K562 (cell line): ENCODE data around the gene LETM1. TPM values are rescaled to one million over a fixed set of nuclear protein-coding genes. Genes with fewer than 3 reads are reported as not detected.

Experiments
- ADNP ChIP-seq: fragments of 200-800 bp; sonication (Bioruptor generic); IDR thresholded peaks from 2 replicates; pipeline ENCODE4 v1.6.1; 2016; ENCODE audit warnings: missing genetic modification characterization, missing compliant biosample characterization
- ATF6 ChIP-seq: sonication (generic); formaldehyde crosslinking; IDR thresholded peaks from 2 replicates; pipeline ENCODE4 v1.4.0; 2020; ENCODE audit warnings: mild to moderate bottlenecking, missing genetic modification reagents
- CBFA2T2 ChIP-seq: fragments of 450-650 bp; conservative IDR thresholded peaks from 2 replicates; pipeline ENCODE4 v1.6.1; 2017; ENCODE audit warnings: mild to moderate bottlenecking
- FOXK2 ChIP-seq, 2 experiments: fragments of 450-650 bp; IDR thresholded peaks in 1 of 2; conservative IDR thresholded peaks in 1 of 2; 2 replicates each; pipeline ENCODE4 v1.6.1; 2016; ENCODE audit warnings: low read depth in 2 of 2, mild to moderate bottlenecking in 1 of 2
- HES1 ChIP-seq: fragments of 450-650 bp; IDR thresholded peaks from 2 replicates; pipeline ENCODE4 v1.6.1; 2016; ENCODE audit warnings: low read depth, mild to moderate bottlenecking, moderate library complexity
- HIVEP1 ChIP-seq: fragments of 250-450 bp; sonication (Bioruptor Pico); IDR thresholded peaks from 2 replicates; pipeline ENCODE4 v1.4.0; 2020; ENCODE audit warnings: mild to moderate bottlenecking
- KAT7 ChIP-seq: sonication (generic); formaldehyde crosslinking; IDR thresholded peaks from 2 replicates; pipeline ENCODE4 v1.8.0; 2022; ENCODE audit warnings: missing genetic modification reagents, mild to moderate bottlenecking, borderline replicate concordance
- MECOM ChIP-seq: fragments of 250-450 bp; sonication (Bioruptor Pico); IDR thresholded peaks from 2 replicates; pipeline ENCODE4 v1.8.0; 2022; ENCODE audit warnings: inconsistent platforms
- NCOA2 ChIP-seq, 2 experiments: fragments of 450-650 bp; IDR thresholded peaks; 2 replicates each; pipeline ENCODE4 v1.6.1; 2018; ENCODE audit warnings: mild to moderate bottlenecking in 2 of 2, moderate library complexity in 1 of 2; ENCODE audit not compliant: partially characterized antibody in 2 of 2
- NEUROD1 ChIP-seq: fragments of 150-350 bp; IDR thresholded peaks from 2 replicates; pipeline ENCODE4 v1.6.1; 2014; ENCODE audit warnings: borderline replicate concordance, low read length, low read depth; ENCODE audit not compliant: partially characterized antibody
- NFYB ChIP-seq: IDR thresholded peaks from 2 replicates; pipeline ENCODE4 v1.6.1; 2011; ENCODE audit warnings: mild to moderate bottlenecking, moderate library complexity; ENCODE audit not compliant: insufficient read length; ENCODE audit errors: extremely low read depth
- SRSF7 ChIP-seq: fragments of 200-400 bp; formaldehyde crosslinking; optimal IDR thresholded peaks from 2 replicates; pipeline ENCODE3; 2017; ENCODE audit warnings: mild to moderate bottlenecking, low read depth, low read length
- VEZF1 ChIP-seq: fragments of 200-800 bp; sonication (Bioruptor generic); IDR thresholded peaks from 2 replicates; pipeline ENCODE4 v1.6.1; 2017; ENCODE audit warnings: missing genetic modification characterization, missing compliant biosample characterization
- ZNF263 ChIP-seq: sonication (generic); formaldehyde crosslinking; IDR thresholded peaks from 2 replicates; pipeline ENCODE4 v1.8.0; 2022; ENCODE audit warnings: mild to moderate bottlenecking, missing genetic modification reagents, borderline replicate concordance
- polyA plus RNA-seq, 8 experiments: library from polyadenylated mRNA; depleted of rRNA in 4 of 8; stranded (reverse) in 5 of 8; unstranded in 3 of 8; fragments of >200 nt; fragmentation: Nextera tagmentation in 2 of 8; fragmentation: Illumina TruSeq in 1 of 8; extraction: Ambion mirVana in 2 of 8; extraction: Trizol in 1 of 8; gene quantifications; 2 replicates each; pipeline versions ENCODE4 v1.2.1 to v1.2.3, GENCODE V29; 2011 to 2014; ENCODE audit warnings: inconsistent platforms in 1 of 8, missing spikeins in 1 of 8
- total RNA-seq, 7 experiments: library from RNA; depleted of rRNA in 6 of 7; stranded (reverse); fragments of >200 nt in 6 of 7; fragmentation: Illumina TruSeq in 2 of 7; extraction: Trizol in 2 of 7; gene quantifications; 2 replicates each; pipeline versions ENCODE4 v1.2.1 to v1.2.3, GENCODE V29; 2011 to 2021; ENCODE audit warnings: low replicate concordance in 1 of 7
- TF ChIP-seq, protein P1 (sequence below): IDR thresholded peaks from 2 replicates; pipeline ENCODE4 v1.6.1; 2012; ENCODE audit warnings: low read depth, low read length, improper control_type of control experiment, borderline replicate concordance
- TF ChIP-seq, protein P2 (sequence below): fragments of 250-450 bp; sonication (Bioruptor Pico); IDR thresholded peaks from 2 replicates; pipeline ENCODE4 v1.5.0; 2022; ENCODE audit warnings: mild to moderate bottlenecking

Gene LETM1
- total and polyA plus RNA-seq, 9 of the 15 experiments (the other 6 are each of a cell fraction or from before 2014, with no cell fraction given): 3.9 to 109 (median 35.0) TPM

GRCh38 chr4:1855333-1856070 is 454 bp downstream of the LETM1 start (continued):
- no peak for TF ChIP-seq ATF6 (CRISPR knock-in tag)
- TF ChIP-seq FOXK2 (conservative IDR thresholded peaks at IDR 0.05 in 1 of 2, IDR thresholded peaks at IDR 0.05 in 1 of 2; ENCODE audit: low read depth in 2 of 2): no peak
- TF ChIP-seq HIVEP1: no peak
- TF ChIP-seq NFYB: no peak
- no peak for TF ChIP-seq MECOM
- TF ChIP-seq CBFA2T2: no peak
- TF ChIP-seq SRSF7: no peak
- no peak for TF ChIP-seq ADNP (tag)
- TF ChIP-seq, protein P1, sequence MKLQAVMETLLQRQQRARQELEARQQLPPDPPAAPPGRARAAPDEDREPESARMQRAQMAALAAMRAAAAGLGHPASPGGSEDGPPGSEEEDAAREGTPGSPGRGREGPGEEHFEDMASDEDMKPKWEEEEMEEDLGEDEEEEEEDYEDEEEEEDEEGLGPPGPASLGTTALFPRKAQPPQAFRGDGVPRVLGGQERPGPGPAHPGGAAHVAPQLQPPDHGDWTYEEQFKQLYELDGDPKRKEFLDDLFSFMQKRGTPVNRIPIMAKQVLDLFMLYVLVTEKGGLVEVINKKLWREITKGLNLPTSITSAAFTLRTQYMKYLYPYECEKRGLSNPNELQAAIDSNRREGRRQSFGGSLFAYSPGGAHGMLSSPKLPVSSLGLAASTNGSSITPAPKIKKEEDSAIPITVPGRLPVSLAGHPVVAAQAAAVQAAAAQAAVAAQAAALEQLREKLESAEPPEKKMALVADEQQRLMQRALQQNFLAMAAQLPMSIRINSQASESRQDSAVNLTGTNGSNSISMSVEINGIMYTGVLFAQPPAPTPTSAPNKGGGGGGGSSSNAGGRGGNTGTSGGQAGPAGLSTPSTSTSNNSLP: no peak
- no peak for TF ChIP-seq NCOA2 (IDR thresholded peaks at IDR 0.05; ENCODE audit: partially characterized antibody in 2 of 2)
- TF ChIP-seq, protein P2, sequence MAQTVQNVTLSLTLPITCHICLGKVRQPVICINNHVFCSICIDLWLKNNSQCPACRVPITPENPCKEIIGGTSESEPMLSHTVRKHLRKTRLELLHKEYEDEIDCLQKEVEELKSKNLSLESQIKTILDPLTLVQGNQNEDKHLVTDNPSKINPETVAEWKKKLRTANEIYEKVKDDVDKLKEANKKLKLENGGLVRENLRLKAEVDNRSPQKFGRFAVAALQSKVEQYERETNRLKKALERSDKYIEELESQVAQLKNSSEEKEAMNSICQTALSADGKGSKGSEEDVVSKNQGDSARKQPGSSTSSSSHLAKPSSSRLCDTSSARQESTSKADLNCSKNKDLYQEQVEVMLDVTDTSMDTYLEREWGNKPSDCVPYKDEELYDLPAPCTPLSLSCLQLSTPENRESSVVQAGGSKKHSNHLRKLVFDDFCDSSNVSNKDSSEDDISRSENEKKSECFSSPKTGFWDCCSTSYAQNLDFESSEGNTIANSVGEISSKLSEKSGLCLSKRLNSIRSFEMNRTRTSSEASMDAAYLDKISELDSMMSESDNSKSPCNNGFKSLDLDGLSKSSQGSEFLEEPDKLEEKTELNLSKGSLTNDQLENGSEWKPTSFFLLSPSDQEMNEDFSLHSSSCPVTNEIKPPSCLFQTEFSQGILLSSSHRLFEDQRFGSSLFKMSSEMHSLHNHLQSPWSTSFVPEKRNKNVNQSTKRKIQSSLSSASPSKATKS (CRISPR knock-in tag): no peak
- TF ChIP-seq VEZF1 (CRISPR knock-in tag): no peak
- TF ChIP-seq KAT7 (CRISPR knock-in tag): no peak
- peak; percentile 20; the same call in 1 of the 2 replicates for TF ChIP-seq ZNF263
- TF ChIP-seq HES1: no peak
- no peak for TF ChIP-seq NEUROD1
